ENCODE results near the gene PACRG.

The PACRG gene

GRCh38 chr6:163229050-163229449, 501.3 kb downstream of the PACRG start:
- FAIRE-seq (no peak), DNase-seq (ENCODE audit: insufficient read length) (no peak)
- no peak for TF ChIP-seq POLR2AphosphoS5 (IDR thresholded peaks at IDR 0.05; ENCODE audit: low read depth, low read length)
- no peak for TF ChIP-seq POLR2A (IDR thresholded peaks at IDR 0.05; ENCODE audit: low read depth, low read length)
- no peak for TF ChIP-seq TAF1 (IDR thresholded peaks at IDR 0.05; ENCODE audit: borderline replicate concordance, low read depth, low read length)

DNA sequence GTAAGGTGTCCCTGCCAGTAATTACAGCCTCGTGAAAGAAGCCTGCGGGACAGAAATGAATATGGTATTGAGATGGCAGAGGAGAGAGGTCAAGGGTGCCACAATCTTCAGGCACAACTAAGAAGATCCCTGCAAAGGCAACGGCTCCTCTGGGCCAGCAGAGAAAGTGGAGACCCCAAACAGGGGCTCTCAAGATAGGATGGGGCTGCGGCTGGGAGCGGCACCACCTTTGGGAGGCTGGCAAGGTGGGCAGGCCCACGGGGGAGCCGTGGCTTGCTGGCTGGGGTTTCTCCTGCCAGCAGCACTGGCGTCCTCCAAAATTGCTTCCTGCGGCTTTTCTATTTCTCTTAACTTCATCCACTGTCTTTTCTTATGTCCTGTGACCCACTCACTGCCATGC, 503.1 kb downstream of the PACRG start:
- DNase-seq (ENCODE audit: insufficient read length) (no peak), FAIRE-seq (no peak)
- TF ChIP-seq POLR2A (IDR thresholded peaks at IDR 0.05; ENCODE audit: low read depth, low read length) (no peak), POLR2AphosphoS5 (IDR thresholded peaks at IDR 0.05; ENCODE audit: low read depth, low read length) (no peak), TAF1 (IDR thresholded peaks at IDR 0.05; ENCODE audit: borderline replicate concordance, low read depth, low read length) (no peak)

- no peak for DNase-seq (ENCODE audit: insufficient read length)
- no peak for FAIRE-seq
- no peak for TF ChIP-seq POLR2A (IDR thresholded peaks at IDR 0.05; ENCODE audit: low read depth, low read length)
- TF ChIP-seq POLR2AphosphoS5 (IDR thresholded peaks at IDR 0.05; ENCODE audit: low read depth, low read length) = no peak
- TF ChIP-seq TAF1 (IDR thresholded peaks at IDR 0.05; ENCODE audit: borderline replicate concordance, low read depth, low read length) = no peak
Observed at GRCh38 chr6:163231356-163232014, 503.7 kb downstream of the PACRG start.

DNA sequence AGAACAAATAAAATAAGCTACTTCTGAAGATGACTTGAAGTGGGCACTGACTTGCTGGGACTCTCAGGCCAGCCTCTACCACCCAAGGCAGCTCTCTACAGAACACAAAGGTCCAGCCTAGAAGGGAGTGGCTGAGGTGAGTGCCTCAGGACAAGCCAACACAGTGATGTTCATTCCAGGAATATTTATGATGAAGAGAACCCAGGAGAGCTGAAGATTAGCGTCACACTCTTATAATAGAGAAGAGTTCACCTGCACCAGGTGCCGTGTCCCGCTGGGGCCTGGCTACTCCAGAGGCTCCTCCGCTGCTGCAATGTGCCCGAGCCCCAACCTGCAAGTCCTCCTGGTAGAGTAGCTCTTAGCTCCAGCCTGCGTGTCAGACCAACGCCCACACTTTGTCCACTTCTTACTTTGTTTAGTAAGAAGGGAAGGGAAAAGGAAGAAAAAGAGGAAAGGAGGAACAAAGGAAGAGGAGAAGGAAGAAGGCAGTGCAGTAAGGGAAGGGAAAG, 504.3 kb downstream of the PACRG start:
- no peak for FAIRE-seq
- no peak for DNase-seq (ENCODE audit: insufficient read length)
- TF ChIP-seq POLR2A (IDR thresholded peaks at IDR 0.05; ENCODE audit: low read depth, low read length) (no peak), POLR2AphosphoS5 (IDR thresholded peaks at IDR 0.05; ENCODE audit: low read depth, low read length) (no peak), TAF1 (IDR thresholded peaks at IDR 0.05; ENCODE audit: borderline replicate concordance, low read depth, low read length) (no peak)

- DNase-seq (ENCODE audit: insufficient read length) = no peak
- no peak for FAIRE-seq
- no peak for TF ChIP-seq POLR2AphosphoS5 (IDR thresholded peaks at IDR 0.05; ENCODE audit: low read depth, low read length)
- no peak for TF ChIP-seq POLR2A (IDR thresholded peaks at IDR 0.05; ENCODE audit: low read depth, low read length)
- no peak for TF ChIP-seq TAF1 (IDR thresholded peaks at IDR 0.05; ENCODE audit: borderline replicate concordance, low read depth, low read length)
Observed at GRCh38 chr6:163232649-163233048, 504.9 kb downstream of the PACRG start.

- TF ChIP-seq POLR2A (IDR thresholded peaks at IDR 0.05; ENCODE audit: low read depth, low read length) (no peak), POLR2AphosphoS5 (IDR thresholded peaks at IDR 0.05; ENCODE audit: low read depth, low read length) (no peak), TAF1 (IDR thresholded peaks at IDR 0.05; ENCODE audit: borderline replicate concordance, low read depth, low read length) (no peak)
- no peak for FAIRE-seq
- DNase-seq (ENCODE audit: insufficient read length) = no peak
Observed at GRCh38 chr6:163237110-163237509, 509.3 kb downstream of the PACRG start.

GRCh38 chr6:163239572-163240340, 512.0 kb downstream of the PACRG start:
- TF ChIP-seq TAF1 (IDR thresholded peaks at IDR 0.05; ENCODE audit: borderline replicate concordance, low read depth, low read length) (no peak), POLR2A (IDR thresholded peaks at IDR 0.05; ENCODE audit: low read depth, low read length) (no peak), POLR2AphosphoS5 (IDR thresholded peaks at IDR 0.05; ENCODE audit: low read depth, low read length) (no peak)
- FAIRE-seq = no peak

DNA sequence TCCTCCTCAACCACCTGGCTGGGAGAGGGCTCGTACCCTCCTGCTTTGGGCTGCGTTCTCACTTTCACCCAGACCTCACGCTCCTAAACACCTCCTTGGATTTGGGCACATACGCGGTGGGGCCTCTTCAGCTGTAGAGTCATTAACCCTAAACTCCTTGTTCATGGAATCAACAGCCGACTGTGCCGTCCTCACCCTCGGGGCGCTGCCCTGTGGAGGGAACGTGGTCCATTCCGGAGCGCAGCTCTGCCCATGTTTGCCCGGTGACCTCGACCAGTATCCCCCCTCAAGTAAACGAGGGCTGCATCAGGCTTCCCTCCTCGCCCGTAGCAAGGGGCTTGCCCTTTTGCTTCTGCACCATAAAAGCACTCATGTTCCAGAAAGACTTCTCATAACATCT, 512.8 kb downstream of the PACRG start:
- TF ChIP-seq POLR2AphosphoS5 (IDR thresholded peaks at IDR 0.05; ENCODE audit: low read depth, low read length) = no peak
- FAIRE-seq = no peak
- no peak for DNase-seq (ENCODE audit: insufficient read length)

More at GRCh38 chr6:163239572-163240340, 512.0 kb downstream of the PACRG start:
- DNase-seq (ENCODE audit: insufficient read length) = no peak

GRCh38 chr6:163241683-163242082, 513.9 kb downstream of the PACRG start:
- DNase-seq (ENCODE audit: insufficient read length) (no peak), FAIRE-seq (no peak)
- TF ChIP-seq POLR2A (IDR thresholded peaks at IDR 0.05; ENCODE audit: low read depth, low read length) (no peak), POLR2AphosphoS5 (IDR thresholded peaks at IDR 0.05; ENCODE audit: low read depth, low read length) (no peak), TAF1 (IDR thresholded peaks at IDR 0.05; ENCODE audit: borderline replicate concordance, low read depth, low read length) (no peak)

- no peak for TF ChIP-seq POLR2A (IDR thresholded peaks at IDR 0.05; ENCODE audit: low read depth, low read length)
- no peak for TF ChIP-seq TAF1 (IDR thresholded peaks at IDR 0.05; ENCODE audit: borderline replicate concordance, low read depth, low read length)
- no peak for TF ChIP-seq POLR2AphosphoS5 (IDR thresholded peaks at IDR 0.05; ENCODE audit: low read depth, low read length)
- FAIRE-seq = no peak
- DNase-seq (ENCODE audit: insufficient read length) = no peak
Observed at GRCh38 chr6:163243083-163243482, 515.3 kb downstream of the PACRG start.

GRCh38 chr6:163243692-163244589, 516.2 kb downstream of the PACRG start:
- no peak for DNase-seq (ENCODE audit: insufficient read length)
- TF ChIP-seq POLR2A (IDR thresholded peaks at IDR 0.05; ENCODE audit: low read depth, low read length) (no peak), TAF1 (IDR thresholded peaks at IDR 0.05; ENCODE audit: borderline replicate concordance, low read depth, low read length) (no peak)
- FAIRE-seq = no peak

All from GM12892 (cell line).